Measurements from ENCODE around the gene SLC7A9. TPM values are rescaled to one million over a fixed set of nuclear protein-coding genes. Genes with fewer than 3 reads are reported as not detected.

Gene SLC7A9
- total RNA-seq, 2 experiments from 2014 or later: not detected

- H3K4me3 Mint-ChIP-seq: no peak overlapping the region
- no peaks in the 10 kb centered on the region for H3K27me3 Mint-ChIP-seq
- CTCF ChIA-PET: no interaction called here
- intact Hi-C loops (cut with micrococcal nuclease): no loop called here
- POLR2A ChIA-PET: no interaction called here
- no peak for DNase-seq
- ATAC-seq: no peak
- no peaks in the 10 kb centered on the region for H3K9me3 Mint-ChIP-seq
- no peaks in the 10 kb centered on the region for H3K36me3 Mint-ChIP-seq (ENCODE audit: low read depth)
- no peak overlapping the region for H3K27ac Mint-ChIP-seq
- H3K4me1 Mint-ChIP-seq (ENCODE audit: low read depth): no peaks in the 10 kb centered on the region
- TF ChIP-seq CTCF (IDR thresholded peaks at IDR 0.05): no peak
Observed at GRCh38 chr19:32863301-32863700, 6.3 kb downstream of the SLC7A9 start.

- ATAC-seq (no peak), DNase-seq (no peak)
- no peaks in the 10 kb centered on the region for H3K4me1 Mint-ChIP-seq (ENCODE audit: low read depth)
- intact Hi-C loops (cut with micrococcal nuclease): no loop called here
- no peak for TF ChIP-seq CTCF (IDR thresholded peaks at IDR 0.05)
- no peaks in the 10 kb centered on the region for H3K27me3 Mint-ChIP-seq
- ChIA-PET POLR2A (no interaction called here), CTCF (no interaction called here)
- H3K27ac Mint-ChIP-seq: no peak overlapping the region
- H3K9me3 Mint-ChIP-seq: no peaks in the 10 kb centered on the region
- H3K36me3 Mint-ChIP-seq (ENCODE audit: low read depth): no peaks in the 10 kb centered on the region
- H3K4me3 Mint-ChIP-seq: no peak overlapping the region
Observed at GRCh38 chr19:32862741-32863140, 6.8 kb downstream of the SLC7A9 start.

GRCh38 chr19:32862173-32862572 is 7.4 kb downstream of the SLC7A9 start:
- Mint-ChIP-seq H3K4me3 (no peak overlapping the region), H3K27ac (no peak overlapping the region), H3K27me3 (no peaks in the 10 kb centered on the region), H3K4me1 (ENCODE audit: low read depth) (no peaks in the 10 kb centered on the region), H3K36me3 (ENCODE audit: low read depth) (no peaks in the 10 kb centered on the region), H3K9me3 (no peaks in the 10 kb centered on the region)
- no peak for TF ChIP-seq CTCF (IDR thresholded peaks at IDR 0.05)
- ChIA-PET POLR2A (no interaction called here), CTCF (no interaction called here)
- ATAC-seq (no peak), DNase-seq (no peak)
- intact Hi-C loops (cut with micrococcal nuclease): no loop called here

GRCh38 chr19:32861596-32861995 is 8.0 kb downstream of the SLC7A9 start:
- intact Hi-C loops (cut with micrococcal nuclease): no loop called here
- TF ChIP-seq CTCF (IDR thresholded peaks at IDR 0.05): no peak
- Mint-ChIP-seq H3K27ac (no peak overlapping the region), H3K9me3 (no peaks in the 10 kb centered on the region), H3K4me1 (ENCODE audit: low read depth) (no peaks in the 10 kb centered on the region), H3K36me3 (ENCODE audit: low read depth) (no peaks in the 10 kb centered on the region), H3K4me3 (no peak overlapping the region), H3K27me3 (no peaks in the 10 kb centered on the region)
- no peak for DNase-seq
- POLR2A ChIA-PET: no interaction called here
- ATAC-seq: no peak
- CTCF ChIA-PET: no interaction called here

- no peaks in the 10 kb centered on the region for H3K4me1 Mint-ChIP-seq (ENCODE audit: low read depth)
- intact Hi-C loops (cut with micrococcal nuclease): no loop called here
- DNase-seq: no peak
- no peaks in the 10 kb centered on the region for H3K36me3 Mint-ChIP-seq (ENCODE audit: low read depth)
- H3K9me3 Mint-ChIP-seq: no peaks in the 10 kb centered on the region
- ChIA-PET CTCF (no interaction called here), POLR2A (no interaction called here)
- no peak for ATAC-seq
- H3K27me3 Mint-ChIP-seq: no peaks in the 10 kb centered on the region
- no peak for TF ChIP-seq CTCF (IDR thresholded peaks at IDR 0.05)
- H3K4me3 Mint-ChIP-seq: no peak overlapping the region
- no peak overlapping the region for H3K27ac Mint-ChIP-seq
Observed at GRCh38 chr19:32859591-32859990, 10.0 kb downstream of the SLC7A9 start.
